ENCODE data around the gene TMC1. TPM values are rescaled to one million over a fixed set of nuclear protein-coding genes. Genes with fewer than 3 reads are reported as not detected.

TMC1 gene
- total RNA-seq, 4 donors from 2014 or later, result 0.12 to 0.56 (median 0.13) TPM; not detected in 1

DNA sequence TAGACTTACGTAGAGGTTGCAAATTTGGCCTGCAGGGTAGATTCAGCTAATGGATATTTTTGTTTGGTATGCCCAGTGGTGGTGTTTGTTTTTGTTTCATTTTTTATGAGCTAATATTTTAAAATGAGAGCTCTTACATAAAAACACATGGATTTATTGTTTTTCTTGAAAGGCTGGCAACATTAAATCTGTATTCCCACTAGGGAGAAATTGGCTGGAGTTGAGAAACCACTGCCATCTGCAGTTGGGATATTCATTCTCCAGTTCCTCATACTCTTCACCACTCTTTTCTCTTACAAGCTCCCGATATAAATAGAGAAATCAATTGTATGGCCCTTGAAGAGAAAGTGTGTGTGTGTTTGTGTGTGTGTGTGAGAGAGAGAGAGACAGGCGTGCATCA, 288.2 kb downstream of the TMC1 start:
- ATAC-seq (ENCODE audit: low FRiP score), result no peak
- TF ChIP-seq, protein P1, sequence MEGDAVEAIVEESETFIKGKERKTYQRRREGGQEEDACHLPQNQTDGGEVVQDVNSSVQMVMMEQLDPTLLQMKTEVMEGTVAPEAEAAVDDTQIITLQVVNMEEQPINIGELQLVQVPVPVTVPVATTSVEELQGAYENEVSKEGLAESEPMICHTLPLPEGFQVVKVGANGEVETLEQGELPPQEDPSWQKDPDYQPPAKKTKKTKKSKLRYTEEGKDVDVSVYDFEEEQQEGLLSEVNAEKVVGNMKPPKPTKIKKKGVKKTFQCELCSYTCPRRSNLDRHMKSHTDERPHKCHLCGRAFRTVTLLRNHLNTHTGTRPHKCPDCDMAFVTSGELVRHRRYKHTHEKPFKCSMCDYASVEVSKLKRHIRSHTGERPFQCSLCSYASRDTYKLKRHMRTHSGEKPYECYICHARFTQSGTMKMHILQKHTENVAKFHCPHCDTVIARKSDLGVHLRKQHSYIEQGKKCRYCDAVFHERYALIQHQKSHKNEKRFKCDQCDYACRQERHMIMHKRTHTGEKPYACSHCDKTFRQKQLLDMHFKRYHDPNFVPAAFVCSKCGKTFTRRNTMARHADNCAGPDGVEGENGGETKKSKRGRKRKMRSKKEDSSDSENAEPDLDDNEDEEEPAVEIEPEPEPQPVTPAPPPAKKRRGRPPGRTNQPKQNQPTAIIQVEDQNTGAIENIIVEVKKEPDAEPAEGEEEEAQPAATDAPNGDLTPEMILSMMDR (IDR thresholded peaks at IDR 0.05), result no peak
- no peak for DNase-seq (ENCODE audit: low spot score)

DNA sequence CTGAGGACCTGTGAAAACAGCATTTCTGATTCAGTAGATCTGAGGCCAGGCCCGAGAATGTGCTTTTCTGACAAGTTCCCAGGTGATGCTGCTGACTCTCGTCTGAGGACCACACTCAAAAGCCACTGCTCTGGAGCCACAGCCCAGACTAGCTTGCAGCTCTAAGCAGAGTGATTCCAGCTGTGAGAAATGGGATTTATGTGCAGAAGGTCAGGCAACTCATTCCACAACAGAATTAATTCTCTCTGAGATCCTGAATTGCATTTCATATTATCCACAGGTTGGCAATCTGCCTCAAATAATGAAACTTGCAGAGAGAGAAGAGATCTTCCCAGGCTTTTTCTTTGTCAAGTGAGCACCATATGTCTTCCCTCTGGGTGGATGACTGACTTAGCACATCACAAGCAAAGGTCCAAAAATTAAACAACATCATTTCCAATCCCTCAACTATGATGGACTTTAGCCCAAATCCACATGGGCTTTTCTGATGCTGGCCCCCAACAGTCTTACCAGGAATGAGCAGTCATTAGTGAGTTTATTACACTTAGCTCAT, 291.2 kb downstream of the TMC1 start:
- DNase-seq (ENCODE audit: low spot score) (no peak), ATAC-seq (ENCODE audit: low FRiP score) (no peak)
- TF ChIP-seq, protein P1 (IDR thresholded peaks at IDR 0.05), result no peak

DNA sequence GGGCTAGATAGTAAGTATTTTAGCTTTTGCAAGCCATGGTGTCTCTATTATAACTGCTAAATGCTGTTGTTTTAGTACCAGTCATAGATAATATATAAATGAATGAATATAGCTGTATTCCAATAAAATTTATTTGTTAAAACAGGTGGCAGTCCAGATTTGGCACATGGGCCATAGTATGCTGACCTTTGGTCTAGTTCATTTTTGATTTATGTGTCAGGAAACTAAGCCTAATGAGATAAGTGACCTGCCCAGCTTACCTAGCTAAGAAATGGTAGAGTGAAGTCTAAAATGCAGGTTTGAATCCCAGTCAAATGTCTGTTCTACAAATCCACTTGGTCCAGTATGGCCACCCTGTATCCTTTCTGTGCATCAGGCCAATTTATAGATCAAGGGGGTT, 292.1 kb downstream of the TMC1 start:
- DNase-seq (ENCODE audit: low spot score) (no peak), ATAC-seq (ENCODE audit: low FRiP score) (no peak)
- TF ChIP-seq, protein P1 (IDR thresholded peaks at IDR 0.05), result no peak

DNA sequence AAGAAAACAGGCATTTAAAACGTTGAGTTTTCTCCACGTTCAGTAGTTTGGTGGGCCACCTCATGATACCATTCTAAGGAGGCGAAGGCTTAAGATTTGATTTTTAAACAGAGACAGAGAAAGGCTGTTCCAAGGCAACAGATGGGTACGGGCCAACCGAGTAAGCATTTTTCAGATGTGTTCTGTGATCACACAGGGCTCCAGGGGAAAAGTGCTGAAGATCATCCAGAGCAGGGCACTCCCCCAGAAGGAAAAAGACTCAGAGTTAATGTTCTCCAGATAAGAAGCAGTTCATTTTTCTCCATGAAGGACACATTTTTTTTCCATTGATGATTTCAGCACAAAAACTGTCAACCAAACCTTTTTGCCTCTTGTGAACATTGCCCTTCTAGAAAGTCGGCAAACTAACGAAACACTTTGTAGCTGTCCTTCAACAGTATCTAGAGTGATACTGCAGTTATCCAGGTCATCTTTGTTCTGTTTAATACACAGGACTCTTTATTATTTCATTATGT, 292.7 kb downstream of the TMC1 start:
- DNase-seq (ENCODE audit: low spot score), result no peak
- TF ChIP-seq, protein P1 (IDR thresholded peaks at IDR 0.05), result no peak
- ATAC-seq (ENCODE audit: low FRiP score), result no peak

DNA sequence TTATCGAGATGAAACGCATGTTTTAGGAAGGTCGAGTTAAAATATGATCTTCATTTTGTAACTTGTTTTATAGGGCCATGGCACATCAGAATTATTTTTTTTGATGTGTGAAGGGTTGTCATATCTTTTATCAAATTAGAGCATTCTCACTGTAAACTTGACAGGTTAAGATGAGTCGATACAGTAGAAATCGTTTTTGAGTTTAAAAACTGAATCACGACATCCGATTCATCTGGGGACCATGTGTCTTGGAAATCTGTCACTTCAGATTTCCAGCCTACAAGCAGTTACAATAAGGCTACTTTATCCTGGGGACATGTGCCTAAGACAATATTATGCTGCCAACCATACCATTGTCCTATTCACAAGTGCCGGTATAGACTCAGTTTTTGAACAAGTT, 295.3 kb downstream of the TMC1 start:
- TF ChIP-seq, protein P1 (IDR thresholded peaks at IDR 0.05), result no peak
- no peak for ATAC-seq (ENCODE audit: low FRiP score)

DNA sequence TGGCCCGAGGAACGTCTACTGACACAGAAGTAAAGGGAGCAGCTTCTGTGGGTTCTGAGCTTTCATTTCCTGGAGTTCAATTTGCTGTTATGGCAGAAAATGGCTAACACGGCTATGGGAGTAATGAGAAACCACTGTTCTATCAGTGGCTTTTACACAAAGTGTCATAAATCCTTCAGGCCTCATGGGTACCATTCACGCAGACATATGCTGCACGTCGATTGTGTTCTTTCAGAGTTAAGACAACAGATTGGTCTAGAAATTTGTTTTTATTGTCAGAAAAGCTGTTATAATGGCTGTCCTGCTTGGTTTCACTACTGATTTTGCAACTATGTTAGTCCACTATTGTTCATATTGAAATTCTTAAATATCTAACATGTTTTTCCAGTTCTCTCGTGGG, 296.0 kb downstream of the TMC1 start:
- ATAC-seq (ENCODE audit: low FRiP score) (no peak), DNase-seq (ENCODE audit: low spot score) (no peak)
- TF ChIP-seq, protein P1 (IDR thresholded peaks at IDR 0.05), result no peak

More for the DNA sequence above, 295.3 kb downstream of the TMC1 start:
- DNase-seq (ENCODE audit: low spot score), result no peak

DNA sequence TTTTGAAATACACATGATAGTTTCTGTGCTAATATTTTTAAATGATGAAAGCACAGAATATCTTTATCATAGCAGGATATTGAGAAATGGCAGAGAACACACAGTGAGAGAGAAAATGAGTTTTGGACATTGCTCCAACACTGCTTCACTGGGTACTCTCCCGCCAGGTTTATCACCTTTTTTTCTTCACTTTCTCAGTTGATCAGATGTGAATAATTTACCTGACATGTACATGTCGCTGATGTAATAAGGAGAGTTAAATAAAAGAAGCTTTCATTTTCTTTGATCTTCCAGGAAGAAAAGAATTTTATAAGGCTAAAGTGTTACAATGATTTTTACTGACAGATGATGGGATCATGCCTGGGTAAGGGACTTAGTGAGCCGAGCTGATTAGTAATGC, 297.0 kb downstream of the TMC1 start:
- ATAC-seq (ENCODE audit: low FRiP score) (no peak), DNase-seq (ENCODE audit: low spot score) (no peak)

More for the DNA sequence above, 297.0 kb downstream of the TMC1 start:
- TF ChIP-seq, protein P1 (IDR thresholded peaks at IDR 0.05), result no peak

All from omental fat pad (tissue), 4 donors.